ENCODE results near the gene GGTLC2.
"Not testable (repeated sequence)": the region's sequence is repeated elsewhere in the genome, so short reads cannot be mapped to it uniquely, and the experiment has no call there.

The GGTLC2 gene

DNA sequence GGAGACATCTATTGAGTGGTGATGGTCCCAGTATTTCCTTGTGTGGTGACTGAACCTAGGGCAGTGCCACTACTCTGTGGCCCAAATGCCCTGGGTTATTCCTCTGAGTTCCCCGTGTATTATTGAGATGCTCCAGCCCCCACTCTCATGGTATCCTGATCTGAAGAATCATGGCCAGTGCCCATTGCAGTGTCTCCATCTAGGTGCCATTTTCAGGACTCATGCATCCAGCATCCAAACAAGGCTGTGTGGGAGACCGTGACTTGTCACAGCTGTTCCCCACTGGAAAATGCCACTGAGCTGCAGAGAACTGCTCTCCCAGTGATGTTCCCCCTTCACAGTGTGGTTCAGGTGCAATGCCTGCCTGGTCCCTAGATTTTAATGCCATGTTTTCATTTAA is 24.7 kb downstream of the GGTLC2 start:
- no peak for DNase-seq (ENCODE audit: low read depth)

DNA sequence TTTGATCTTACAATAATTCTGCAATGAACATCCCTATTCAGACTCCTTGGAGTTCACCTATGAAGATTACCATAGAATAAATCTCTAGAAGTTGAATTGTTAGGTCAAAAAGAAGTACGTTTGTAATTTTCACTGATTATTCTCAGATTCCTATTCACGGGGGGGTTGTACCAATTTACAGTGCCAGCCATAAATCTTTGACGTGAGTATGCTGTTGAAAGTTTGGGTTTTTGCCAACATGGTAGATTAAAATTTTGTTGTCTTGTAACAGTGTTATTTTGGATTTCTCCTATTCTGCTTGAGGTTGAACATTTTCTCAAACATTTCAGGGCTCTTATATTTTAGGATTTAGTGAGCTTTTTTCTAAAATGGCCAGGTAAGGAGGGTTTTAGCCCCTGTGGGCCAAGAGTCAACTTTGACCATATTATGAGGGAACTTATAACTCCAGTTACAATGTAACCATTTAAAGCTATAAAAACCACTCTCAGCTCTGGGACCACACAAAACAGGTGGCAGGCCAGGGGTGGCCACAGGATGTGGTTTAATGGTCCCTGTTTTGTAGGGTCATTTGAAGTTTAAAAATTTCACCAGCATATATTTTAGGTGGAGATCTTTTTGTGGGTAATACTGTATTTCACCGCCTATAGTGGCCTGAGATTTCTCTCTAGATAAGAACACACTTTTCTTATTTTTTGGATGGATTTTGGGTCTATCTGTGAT is 25.8 kb downstream of the GGTLC2 start:
- no peak for DNase-seq (ENCODE audit: low read depth)

DNA sequence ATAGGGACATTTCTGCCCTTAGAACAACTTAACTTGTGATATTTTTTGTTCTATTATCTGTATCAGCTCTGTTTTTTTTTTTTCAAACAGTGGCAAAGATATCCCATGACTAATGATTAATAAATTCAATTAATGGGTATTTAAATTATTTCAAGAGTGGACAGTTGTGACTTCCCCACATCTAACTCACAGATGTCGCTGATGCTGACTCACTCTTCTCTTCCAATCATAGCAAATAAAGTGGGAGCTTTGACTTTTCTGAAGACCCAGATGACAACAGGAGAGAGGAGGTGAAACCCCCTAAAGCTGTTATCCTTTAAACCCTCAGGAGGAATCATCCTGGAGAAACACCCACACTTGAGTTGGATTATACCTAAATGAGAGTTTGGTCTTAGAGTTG is 27.1 kb downstream of the GGTLC2 start:
- no peak for DNase-seq (ENCODE audit: low read depth)

DNA sequence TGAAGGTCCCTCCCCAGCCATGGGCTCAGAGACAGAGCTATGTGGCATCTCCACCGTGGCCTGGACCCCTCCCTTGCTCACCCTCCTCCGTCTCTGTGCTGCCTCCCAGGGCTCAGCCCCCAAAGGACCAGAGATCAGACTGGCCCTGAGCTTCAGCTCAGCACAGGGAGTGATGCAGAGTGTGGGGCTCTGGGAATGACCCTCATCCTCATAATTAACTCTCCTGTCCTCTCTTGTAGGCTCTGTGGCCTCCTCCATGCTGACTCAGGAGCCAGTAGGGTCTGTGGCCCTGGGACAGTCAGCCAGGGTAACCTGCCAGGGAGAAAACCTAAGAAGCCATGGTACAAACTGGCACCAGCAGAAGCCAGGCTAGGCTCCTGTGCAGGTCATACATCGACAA is 28.7 kb downstream of the GGTLC2 start:
- no peak for DNase-seq (ENCODE audit: low read depth)

DNA sequence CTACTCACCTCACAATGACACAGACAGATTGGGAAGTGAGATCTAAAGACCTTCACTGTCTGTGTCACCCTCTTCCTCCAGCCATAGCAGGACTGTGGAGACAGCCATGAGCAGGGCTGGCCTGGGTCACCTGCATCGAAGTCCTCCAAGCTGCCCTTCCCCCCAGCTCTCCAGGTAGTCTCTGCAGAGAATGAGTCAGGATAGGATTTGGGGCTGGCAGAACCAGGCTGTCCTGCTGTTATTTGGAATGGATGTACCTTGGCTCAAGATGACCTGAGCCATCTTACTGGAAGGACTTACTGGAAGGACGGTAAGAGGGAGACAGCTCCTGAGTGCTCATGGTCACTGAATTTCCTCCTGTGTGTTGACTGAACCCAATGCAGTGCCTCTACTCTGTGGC is 29.2 kb downstream of the GGTLC2 start:
- no peak for DNase-seq (ENCODE audit: low read depth)

DNA sequence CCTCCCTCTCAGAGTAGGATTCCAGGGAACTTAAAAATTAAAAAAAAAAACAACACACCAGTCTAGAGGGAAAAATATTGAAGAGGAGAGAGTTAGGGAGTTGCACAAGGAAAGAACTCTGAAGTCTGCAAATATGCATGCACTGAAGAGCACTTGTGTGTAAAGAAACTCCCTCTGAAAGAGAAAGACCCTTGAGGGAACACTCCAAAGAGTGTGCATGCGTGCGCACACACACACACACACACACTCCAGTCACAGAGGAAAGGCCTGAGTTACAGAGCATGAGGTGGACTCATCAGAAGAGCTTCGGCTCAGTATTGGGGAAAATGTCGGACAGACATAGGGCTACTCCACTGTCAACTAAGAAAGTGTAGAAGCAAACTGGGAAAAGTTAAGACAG is 30.1 kb downstream of the GGTLC2 start:
- no peak for DNase-seq (ENCODE audit: low read depth)

DNA sequence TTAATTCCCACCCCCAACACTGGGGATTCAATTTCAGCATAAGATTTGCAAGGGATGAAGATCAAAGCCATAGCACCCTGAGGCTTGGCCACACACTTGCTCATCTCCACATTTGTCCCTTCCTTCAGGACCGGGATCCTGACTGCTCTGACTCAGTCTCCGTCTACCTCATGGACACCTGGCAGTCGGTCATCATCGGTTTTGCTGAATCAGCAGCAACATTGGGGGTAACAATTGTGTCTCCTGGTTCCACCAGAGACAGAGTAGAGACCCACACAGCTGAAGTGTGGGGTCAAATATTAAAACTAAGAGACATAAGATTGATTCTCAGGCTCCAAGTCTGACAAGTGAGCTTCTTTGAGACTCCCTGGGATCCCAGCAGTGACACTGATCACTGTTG is 34.6 kb downstream of the GGTLC2 start:
- DNase-seq (ENCODE audit: low read depth) = no peak

DNA sequence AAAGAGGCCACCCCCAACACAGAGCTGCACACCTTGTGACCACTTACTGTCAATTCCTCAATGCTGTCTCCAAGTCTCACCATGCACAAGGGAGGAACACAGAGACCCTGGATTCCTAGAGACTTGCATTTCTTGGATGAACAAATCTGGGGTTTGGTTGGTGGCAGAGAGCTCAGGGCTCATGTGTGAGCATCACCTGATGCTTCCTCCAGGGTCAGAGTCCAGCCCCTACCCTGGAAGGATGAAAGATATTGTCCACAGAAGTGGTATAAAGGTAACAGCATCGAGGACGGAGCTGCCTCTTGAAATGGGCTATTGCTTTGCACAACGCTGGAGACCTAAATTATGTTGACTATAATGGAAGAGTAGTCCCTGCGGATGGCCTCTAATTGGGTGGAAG is 36.0 kb downstream of the GGTLC2 start:
- DNase-seq (ENCODE audit: low read depth) = no peak

DNA sequence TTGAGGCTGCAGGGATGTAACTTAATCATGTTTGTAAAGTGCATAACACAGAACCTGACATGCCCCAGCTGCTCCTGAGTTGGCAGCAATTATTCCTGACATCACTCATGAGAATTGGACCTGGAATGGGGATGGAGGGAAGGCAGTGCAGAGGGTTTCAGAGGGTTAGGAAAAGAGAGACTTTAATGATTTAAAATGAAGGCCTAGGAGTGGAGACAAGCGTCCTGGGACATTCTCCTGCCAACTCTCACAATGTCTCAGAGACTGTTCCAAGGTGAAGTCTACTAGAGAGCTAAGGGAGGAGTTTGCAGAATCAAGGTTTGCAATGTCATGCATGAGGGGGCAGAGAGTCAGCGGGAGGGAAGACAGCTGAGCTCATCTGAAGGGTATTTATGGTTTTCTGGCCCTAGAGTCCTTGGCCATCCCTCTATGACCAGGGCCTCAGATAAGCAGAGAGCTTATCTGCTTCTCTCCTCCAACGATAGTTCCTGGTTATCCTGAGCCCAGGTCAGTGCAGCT is 36.9 kb downstream of the GGTLC2 start:
- DNase-seq (ENCODE audit: low read depth) = no peak

DNA sequence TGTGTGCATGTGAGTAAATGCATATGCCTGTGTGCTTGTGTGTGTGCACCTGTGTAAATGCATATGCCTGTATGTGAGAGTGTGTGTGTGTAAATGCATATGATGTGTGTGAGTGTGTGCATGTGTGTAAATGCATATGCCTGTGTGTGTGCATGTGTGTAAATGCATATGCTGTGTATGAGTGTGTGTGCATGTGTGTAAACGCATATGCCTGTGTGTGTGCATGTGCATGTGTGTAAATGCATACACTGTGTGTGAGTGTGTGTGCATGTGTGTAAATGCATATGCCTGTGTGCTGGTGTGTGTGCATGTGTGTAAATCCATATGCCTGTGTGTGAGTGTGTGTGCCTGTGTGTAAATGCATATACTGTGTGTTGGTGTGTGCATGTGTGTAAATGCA is 37.8 kb downstream of the GGTLC2 start:
- DNase-seq (ENCODE audit: low read depth) = no peak

DNA sequence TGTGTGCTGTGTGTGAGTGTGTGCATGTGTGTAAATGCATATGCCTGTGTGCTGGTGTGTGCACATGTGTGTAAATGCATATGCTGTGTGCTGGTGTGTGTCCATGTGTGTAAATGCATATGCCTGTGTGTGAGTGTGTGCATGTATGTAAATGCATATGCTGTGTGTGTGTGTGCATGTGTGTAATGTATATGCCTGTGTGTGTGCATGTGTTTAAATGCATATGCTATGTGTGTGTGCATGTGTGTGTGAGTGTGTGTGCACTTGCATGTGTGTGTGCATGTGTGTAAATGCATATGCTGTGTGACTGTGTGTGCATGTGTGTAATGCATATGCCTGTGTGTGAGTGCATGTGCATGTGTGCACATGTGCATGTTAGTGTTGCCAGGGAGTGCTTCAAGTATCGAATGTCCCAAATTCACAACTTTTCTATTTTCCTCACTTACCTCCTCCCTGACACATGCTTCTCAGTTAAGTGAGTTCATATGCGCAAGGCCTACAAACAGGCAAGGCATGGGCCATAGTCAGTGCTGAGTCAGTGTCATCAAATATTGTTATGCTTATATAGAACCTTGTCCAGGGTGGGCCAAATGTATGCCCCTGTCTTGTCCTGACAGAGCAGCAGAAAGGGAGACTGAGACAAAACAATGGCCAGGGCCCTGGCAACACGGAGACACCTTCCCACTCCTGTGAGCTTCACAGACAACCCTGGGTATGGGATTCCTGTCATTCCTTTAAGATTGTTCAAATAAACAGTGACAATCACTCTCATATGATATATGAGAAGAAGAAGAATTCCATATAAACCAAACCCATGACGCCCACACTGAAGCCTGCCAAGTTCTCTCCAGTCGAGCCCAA is 38.6 kb downstream of the GGTLC2 start:
- DNase-seq (ENCODE audit: low read depth) = no peak

DNA sequence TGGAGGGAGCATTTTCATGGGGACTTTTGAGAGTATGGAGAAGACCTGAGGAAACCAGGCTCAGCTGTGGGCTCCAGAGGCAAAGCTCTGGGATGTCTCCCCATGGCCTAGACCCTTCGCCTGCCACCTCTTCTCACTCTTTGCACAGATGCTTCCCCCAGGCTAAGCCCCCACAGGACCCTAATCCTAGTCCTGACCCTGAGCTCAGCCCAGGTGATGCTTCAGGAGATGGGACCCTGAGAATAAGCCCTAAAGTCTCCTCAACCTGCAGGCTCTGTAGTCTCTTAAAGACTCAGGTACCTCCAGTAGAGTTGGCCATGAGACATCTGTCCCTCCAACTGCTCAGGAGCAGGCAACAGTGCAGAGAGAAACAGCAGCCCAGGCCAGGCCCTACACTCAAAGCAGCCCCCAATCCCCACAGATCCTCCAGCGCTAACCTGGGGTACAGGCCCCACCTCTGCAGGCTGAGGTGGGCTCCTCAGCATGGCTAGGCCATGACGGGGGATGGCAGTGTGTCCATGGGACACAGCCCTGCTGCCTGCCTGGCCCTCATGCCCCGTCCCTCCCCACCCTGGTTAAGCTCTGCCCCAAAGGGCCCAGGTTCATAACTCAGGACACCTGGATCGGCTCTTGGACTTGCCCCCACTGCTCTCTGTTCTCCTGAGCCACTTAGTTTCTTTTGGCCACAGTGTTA is 39.4 kb downstream of the GGTLC2 start:
- DNase-seq (ENCODE audit: low read depth) = no peak

DNA sequence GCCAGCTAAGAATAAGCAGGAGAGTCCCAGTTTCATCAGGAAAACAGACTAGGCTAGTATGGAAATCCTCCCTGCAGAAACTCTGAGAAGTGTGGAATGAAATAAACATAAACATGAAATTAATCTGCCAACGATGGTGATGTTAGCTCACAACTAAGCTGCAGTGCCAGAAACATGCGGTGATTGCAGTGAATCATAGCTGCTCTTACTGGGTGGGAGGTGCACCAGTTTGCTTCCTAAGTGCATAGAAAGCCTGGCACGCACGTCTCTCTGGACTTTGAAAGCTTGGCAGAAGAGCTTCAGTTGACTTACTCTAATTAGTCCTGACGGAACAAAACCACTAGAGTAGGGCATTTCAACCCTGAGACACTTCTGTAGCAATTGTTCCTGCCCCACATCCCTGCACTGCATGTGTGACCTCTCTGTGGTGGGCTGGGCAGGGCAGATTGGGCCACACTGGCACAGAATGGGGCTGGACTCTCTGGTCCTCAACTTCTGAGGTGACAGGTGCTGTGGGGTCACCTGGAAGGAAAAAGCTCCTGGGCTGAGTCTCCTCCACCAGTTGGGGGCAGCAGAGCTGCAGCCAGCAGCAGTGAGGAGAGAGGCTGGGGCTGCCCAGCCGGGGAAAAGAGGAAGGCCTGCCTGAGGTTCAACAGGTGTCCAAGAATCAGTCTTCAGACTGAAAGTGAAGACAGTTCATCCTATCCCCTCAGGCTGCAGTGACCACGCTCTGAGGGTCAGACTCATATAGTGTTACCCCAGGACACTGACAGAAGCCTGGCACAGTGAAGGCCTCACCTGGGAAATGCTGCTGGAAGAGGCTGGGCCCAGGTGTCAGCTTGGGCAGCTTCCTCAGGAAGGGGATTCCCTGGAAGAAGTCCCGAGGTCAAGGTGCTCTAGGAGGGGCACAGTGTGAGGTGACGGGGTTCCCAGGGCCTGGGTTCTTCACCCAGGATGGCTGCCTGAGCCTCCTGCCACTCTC is 40.5 kb downstream of the GGTLC2 start:
- DNase-seq (ENCODE audit: low read depth) = no peak

DNA sequence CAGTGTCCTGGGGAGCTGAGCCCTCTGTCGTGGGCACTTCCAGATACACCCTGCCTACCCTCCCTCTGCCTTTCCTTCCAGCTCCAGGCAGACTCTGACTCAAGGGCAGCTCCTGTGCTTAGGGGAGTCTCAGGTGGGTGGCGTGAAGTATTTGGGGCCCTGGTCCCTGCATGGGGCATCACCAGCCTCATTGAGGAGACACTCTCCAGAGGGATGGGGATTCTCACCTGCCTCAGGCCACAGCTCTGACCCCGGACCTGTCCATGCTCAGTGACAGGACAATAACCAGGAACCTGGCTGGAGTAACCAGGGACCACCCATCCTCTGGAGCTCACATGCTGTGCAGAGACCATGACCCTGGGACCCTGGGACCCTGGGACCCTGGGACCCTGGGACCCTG is 41.2 kb downstream of the GGTLC2 start:
- no peak for DNase-seq (ENCODE audit: low read depth)

DNA sequence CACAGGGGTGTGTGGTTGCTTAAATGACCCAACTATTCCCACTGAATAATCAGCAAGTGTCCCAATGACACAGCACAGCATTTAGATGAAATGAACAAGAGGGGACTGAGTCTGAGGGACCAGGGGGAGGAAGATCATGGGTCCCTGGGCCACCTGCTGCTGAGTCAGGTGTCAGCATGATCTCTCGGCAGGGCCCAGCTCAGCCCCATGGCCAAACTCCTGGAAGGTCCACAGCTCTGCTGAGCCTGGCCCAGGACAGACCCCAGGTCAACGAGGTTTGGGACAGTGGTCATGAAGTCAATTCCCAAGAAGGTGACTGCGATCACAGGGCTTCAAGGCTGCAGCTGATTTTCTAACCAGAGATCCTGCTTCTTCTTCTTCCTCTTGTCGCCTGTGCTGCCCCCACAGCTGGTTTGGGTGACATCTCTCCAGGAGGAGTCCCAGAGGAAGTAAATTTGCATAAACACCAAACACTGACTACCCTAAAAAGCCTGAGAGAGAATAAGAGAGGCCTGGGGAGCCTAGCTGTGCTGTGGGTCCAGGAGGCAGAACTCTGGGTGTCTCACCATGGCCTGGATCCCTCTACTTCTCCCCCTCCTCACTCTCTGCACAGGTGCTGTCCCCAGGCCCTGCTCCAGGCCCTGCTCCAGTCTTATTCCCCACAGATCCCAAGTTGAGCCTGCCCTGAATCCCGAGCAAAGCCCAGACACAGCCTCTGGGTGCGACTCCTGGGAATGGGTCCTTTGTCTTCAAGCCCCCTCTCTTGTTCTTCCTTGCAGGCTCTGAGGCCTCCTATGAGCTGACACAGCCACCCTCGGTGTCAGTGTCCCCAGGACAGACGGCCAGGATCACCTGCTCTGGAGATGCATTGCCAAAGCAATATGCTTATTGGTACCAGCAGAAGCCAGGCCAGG is 42.0 kb downstream of the GGTLC2 start:
- not testable (repeated sequence) for DNase-seq (ENCODE audit: low read depth)

DNA sequence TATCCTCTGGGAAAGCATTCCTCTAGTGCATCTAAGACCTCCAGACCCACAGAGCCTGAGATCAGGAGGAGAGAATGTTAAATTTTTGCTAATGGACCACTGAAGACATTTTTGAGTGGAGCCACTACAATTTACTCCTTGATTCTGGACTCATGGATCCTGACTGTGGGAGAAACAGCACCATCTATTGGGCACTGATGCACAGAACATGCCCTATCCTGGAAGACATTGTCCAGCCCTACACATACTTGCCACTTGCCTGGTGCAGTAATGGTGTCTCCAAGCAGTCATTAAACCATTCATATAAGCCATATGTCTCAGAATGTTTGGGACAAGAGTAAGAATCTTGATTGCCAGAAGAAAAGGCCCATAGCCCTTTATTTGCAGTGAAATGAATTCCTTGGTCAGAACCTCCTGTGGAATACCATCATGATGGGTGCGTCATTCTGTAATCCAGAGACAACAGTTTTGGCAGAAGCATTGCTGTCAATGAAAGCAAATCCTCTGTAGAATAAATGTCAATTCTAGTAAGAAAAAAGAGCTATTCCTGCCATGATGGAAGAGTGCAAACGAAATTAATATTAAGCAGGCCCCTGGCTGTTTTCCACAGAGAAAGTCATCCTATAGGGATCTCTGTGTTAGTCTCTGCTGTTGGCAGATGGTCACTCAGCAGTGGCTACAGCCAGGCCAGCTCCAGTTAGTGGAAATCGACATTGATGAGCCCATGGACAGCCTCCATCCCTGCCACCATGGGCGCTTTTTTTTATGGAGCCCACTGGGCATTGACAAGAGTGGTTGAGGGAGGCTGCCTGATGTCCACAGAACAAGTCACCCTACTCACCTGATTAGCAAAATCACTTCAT is 43.5 kb downstream of the GGTLC2 start:
- no peak for DNase-seq (ENCODE audit: low read depth)

DNA sequence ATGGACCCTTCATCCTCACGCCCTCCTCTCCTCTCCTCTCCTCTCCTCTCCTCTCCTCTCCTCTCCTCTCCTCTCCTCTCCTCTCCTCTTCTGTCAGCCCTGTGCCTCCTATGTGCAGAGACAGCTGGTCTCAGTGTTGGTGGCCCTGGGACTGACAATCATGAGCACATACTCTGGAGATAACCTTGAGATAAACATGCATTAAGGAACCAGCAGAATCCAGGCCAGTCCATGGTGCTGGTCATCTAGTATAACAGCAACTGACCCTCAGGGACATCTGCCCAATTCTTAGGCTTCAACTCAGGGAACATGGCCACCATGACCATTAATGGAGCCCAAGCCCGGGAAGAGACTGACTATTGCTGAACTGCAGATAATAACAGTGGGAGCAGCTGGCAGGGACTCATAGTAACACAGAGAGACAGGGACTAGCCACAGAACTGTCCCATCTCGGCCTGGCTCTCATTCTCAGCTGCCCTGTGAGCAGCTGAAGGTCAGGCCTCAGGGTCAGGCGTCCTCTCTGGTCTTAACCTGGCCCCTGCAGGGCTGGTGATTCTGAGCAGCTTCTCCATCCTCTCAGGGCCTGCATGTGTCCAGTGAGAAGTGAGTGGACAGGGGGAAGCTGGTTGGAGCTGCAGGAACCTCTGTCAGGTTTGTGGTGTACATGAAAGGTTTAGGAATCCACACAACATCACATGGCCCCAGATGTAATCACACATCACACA is 45.4 kb downstream of the GGTLC2 start:
- no peak for DNase-seq (ENCODE audit: low read depth)

DNA sequence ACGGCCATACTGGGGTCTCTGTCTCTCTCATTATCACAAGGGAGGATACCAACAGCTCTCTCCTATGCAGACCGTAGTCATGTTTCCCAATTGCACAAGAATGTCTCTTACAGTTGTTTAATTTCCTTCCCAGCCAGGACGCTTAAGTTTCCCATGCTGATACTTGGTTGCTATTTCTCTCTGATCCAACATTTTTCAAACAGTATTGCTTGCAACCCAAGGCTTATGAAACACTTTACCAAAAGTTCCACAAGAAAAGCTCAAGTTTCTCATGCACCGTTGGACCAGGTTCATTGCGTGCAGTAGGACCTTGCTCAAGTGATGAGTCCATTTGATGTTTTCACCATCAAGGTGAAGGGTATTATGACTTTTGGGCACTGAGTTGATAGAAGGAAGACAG is 46.6 kb downstream of the GGTLC2 start:
- DNase-seq (ENCODE audit: low read depth) = no peak

All from stimulated activated CD4-positive, alpha-beta T cell treated with anti-CD3 and anti-CD28 coated beads, Interleukin-2, amount 100 ng/mL, for 4 hours (primary cell).